Raji (cell line): Measurements from ENCODE around the gene SFMBT2.

Experiments
- POLR2A ChIP-seq: IDR thresholded peaks from 2 replicates; pipeline ENCODE4 v1.6.1; 2011; ENCODE audit warnings: low read depth, low read length, control low read depth; ENCODE audit not compliant: insufficient read depth

SFMBT2 gene

GRCh38 chr10:7130191-7130911 lies 280.5 kb downstream of the SFMBT2 start:
- no peak for TF ChIP-seq POLR2A

- no peak for TF ChIP-seq POLR2A
Measured at GRCh38 chr10:7123774-7124173, 287.1 kb downstream of the SFMBT2 start.

- no peak for TF ChIP-seq POLR2A
Measured at GRCh38 chr10:7122561-7122960, 288.3 kb downstream of the SFMBT2 start.

- no peak for TF ChIP-seq POLR2A
Measured at GRCh38 chr10:7121154-7121797, 289.6 kb downstream of the SFMBT2 start.

GRCh38 chr10:7119325-7120015 lies 291.4 kb downstream of the SFMBT2 start:
- TF ChIP-seq POLR2A, result no peak

- TF ChIP-seq POLR2A, result no peak
Measured at GRCh38 chr10:7117806-7118674, 292.8 kb downstream of the SFMBT2 start.

- no peak for TF ChIP-seq POLR2A
Measured at GRCh38 chr10:7117177-7117799, 293.5 kb downstream of the SFMBT2 start.

GRCh38 chr10:7111561-7111960 lies 299.3 kb downstream of the SFMBT2 start:
- TF ChIP-seq POLR2A, result no peak

GRCh38 chr10:7111089-7111488 lies 299.7 kb downstream of the SFMBT2 start:
- TF ChIP-seq POLR2A, result no peak
